Measurements from ENCODE around the gene SAP30. TPM values are rescaled to one million over a fixed set of nuclear protein-coding genes. Genes with fewer than 3 reads are reported as not detected.
A peak's percentile ranks its signal among the peaks of the same experiment; 100 is the strongest.

Gene SAP30
- total and polyA plus RNA-seq, 8 donors = 2.3 to 7.5 (median 4.0) TPM

- Histone ChIP-seq H3K27me3 (no peaks in the 10 kb centered on the region), H3K4me3 (peak overlapping the region; percentile 58 to 96 (median 88)), H3K27ac (peak overlapping the region; percentile 3 to 84 (median 59)), H3K36me3 (no peaks in the 10 kb centered on the region), H3K9me3 (no peaks in the 10 kb centered on the region), H3K4me1 (peaks cover 0 to 18% (median 0%) of the 10 kb centered on the region in 3 donors)
- intact Hi-C loops (cut with DNase I) = no loop called here
- DNase-seq = peak; percentile 51 to 77 (median 64)
- FAIRE-seq = no peak
- ATAC-seq = peak; percentile 40 to 63 (median 58)
- WGBS, 2 donors = 1% methylated on average over 52 of the region's 52 CpGs
- TF ChIP-seq CTCF (IDR thresholded peaks at IDR 0.05) = no peak
These were observed 35.6 kb upstream of the SAP30 start for GRCh38 chr4:173334891-173335752.

- intact Hi-C loops (cut with DNase I) = no loop called here
- no peak for TF ChIP-seq CTCF (IDR thresholded peaks at IDR 0.05)
- H3K4me1 ChIP-seq = peaks cover 0 to 10% (median 4%) of the 10 kb centered on the region in 3 donors
- FAIRE-seq (no peak), DNase-seq (no peak), ATAC-seq (no peak)
- no peak overlapping the region for H3K4me3 ChIP-seq
- no peaks in the 10 kb centered on the region for H3K27me3 ChIP-seq
- no peak overlapping the region for H3K27ac ChIP-seq
- H3K36me3 ChIP-seq = no peaks in the 10 kb centered on the region
- 94 to 98% methylated on average over 2 of the region's 2 CpGs for WGBS, 2 donors
- no peaks in the 10 kb centered on the region for H3K9me3 ChIP-seq
These were observed 33.3 kb upstream of the SAP30 start for GRCh38 chr4:173337463-173337862.

GRCh38 chr4:173343832-173344397 lies 26.8 kb upstream of the SAP30 start:
- H3K4me1 ChIP-seq = peaks cover 0 to 4% (median 0%) of the 10 kb centered on the region in 3 donors
- no peak for TF ChIP-seq CTCF (IDR thresholded peaks at IDR 0.05)
- H3K9me3 ChIP-seq = no peaks in the 10 kb centered on the region
- ATAC-seq (no peak), FAIRE-seq (no peak), DNase-seq (no peak)
- no peaks in the 10 kb centered on the region for H3K36me3 ChIP-seq
- 67 to 70% methylated on average over 3 of the region's 3 CpGs for WGBS, 2 donors
- H3K27me3 ChIP-seq = no peaks in the 10 kb centered on the region
- H3K27ac ChIP-seq = no peak overlapping the region
- intact Hi-C loops (cut with DNase I) = no loop called here
- H3K4me3 ChIP-seq = no peak overlapping the region

- no peaks in the 10 kb centered on the region for H3K4me1 ChIP-seq
- TF ChIP-seq CTCF (IDR thresholded peaks at IDR 0.05) = no peak
- WGBS, 2 donors = 40 to 48% methylated on average over 2 of the region's 2 CpGs
- no peaks in the 10 kb centered on the region for H3K36me3 ChIP-seq
- H3K27me3 ChIP-seq = no peaks in the 10 kb centered on the region
- DNase-seq (no peak), FAIRE-seq (no peak), ATAC-seq (no peak)
- H3K27ac ChIP-seq = no peak overlapping the region
- no peak overlapping the region for H3K4me3 ChIP-seq
- no peaks in the 10 kb centered on the region for H3K9me3 ChIP-seq
- intact Hi-C loops (cut with DNase I) = no loop called here
These were observed 25.1 kb upstream of the SAP30 start for GRCh38 chr4:173345648-173346047.

- TF ChIP-seq CTCF (IDR thresholded peaks at IDR 0.05) = no peak
These were observed 24.7 kb upstream of the SAP30 start for GRCh38 chr4:173346074-173346473.

More at GRCh38 chr4:173346074-173346473, 24.7 kb upstream of the SAP30 start:
- no peaks in the 10 kb centered on the region for H3K27me3 ChIP-seq
- no peaks in the 10 kb centered on the region for H3K4me1 ChIP-seq
- no peaks in the 10 kb centered on the region for H3K9me3 ChIP-seq
- intact Hi-C loops (cut with DNase I) = no loop called here
- DNase-seq = no peak
- H3K4me3 ChIP-seq = no peak overlapping the region
- no peak for FAIRE-seq
- ATAC-seq = no peak
- WGBS, 2 donors = 46 to 75% methylated on average over 2 of the region's 2 CpGs
- no peaks in the 10 kb centered on the region for H3K36me3 ChIP-seq
- H3K27ac ChIP-seq = no peak overlapping the region

Data from pancreas (tissue), 10 donors.